HG03175 (cell line): ENCODE measurements around the gene RGS19.

Experiments used
- ATAC-seq: cut with Tn5 transposase; IDR thresholded peaks from one replicate; pipeline ENCODE4 v1.9.1; 2021; ENCODE audit warnings: mild to moderate bottlenecking, moderate library complexity; ENCODE audit not compliant: unreplicated experiment

The RGS19 gene

DNA sequence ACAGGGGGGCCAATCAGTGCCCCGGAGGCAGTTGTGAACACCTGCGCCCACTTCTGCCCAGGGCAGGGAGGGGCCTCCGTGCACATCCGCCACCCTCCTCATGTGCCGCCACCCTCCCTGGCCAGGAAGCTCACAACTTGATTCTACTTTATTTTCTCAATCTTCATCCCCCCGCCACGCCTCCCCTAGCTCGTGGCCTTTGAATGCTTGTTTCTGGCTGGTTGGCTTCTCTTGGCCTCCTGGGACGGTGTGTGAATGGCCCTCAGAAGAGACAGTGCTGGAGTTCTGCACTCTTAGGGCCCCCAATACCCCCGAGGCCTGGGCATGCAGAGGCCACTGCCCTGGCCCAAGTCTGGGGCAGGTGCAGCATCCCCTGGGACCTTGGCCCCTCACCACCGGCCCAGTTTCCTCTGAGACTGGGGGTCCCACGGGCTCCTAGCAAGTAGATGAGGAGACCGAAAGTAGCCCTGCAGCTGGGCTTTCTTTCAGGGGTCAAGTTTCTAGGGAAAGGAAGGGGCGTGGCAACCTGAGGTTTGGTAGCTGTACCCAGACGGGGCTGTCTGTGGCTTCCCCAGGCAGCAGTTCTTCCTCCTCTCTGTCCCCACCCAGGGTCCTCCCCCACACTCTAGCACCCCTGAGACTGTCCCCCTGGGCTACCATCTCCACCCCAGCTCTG lies 1.3 kb downstream of the RGS19 start:
- ATAC-seq: peak; percentile 32

GRCh38 chr20:64077541-64077875 lies 1.8 kb downstream of the RGS19 start:
- no peak for ATAC-seq

GRCh38 chr20:64077094-64077493 lies 2.2 kb downstream of the RGS19 start:
- ATAC-seq: no peak

DNA sequence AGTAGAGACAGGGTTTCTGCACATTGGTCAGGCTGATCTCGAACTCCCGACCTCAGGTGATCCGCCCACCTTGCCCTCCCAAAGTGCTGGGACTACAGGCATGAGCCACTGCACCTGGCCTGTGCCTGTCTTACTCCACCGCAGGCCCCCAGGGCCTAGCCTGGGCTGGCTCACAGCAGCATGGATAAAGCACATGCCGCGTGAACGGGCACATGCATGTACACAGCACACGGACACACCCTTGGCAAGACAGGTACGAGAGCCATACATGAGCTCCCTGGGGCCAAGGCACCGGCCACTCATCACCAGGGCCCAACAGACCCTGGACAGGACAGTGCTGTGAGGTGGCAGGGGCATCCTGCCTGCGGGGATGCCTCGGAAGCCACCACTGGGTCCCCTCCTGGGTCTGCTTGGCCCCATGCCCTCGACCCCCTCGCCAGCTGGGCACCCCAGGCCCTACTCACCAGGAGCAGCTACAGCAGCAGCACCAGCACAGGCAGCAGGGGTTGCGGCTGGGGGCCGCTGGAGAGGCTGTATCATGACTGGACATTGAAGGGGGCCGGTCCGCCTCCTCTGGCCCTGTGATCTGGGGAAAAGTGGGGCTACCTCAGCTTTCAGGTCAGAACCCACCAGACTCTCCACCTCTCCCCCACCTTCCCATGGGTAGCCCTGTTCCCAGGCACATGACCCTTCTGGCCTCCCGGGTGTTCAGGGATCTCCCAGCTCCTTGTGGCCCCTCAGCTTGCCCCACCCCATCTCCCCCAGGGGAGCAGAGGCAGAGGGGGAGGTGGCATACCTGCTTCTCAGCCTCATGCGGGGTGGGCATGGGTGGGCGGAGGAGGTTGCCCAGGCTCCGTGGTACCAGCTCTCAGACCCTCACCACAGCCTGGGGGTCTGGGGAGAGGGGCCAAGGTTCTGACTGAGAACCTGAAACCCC lies 3.0 kb downstream of the RGS19 start:
- no peak for ATAC-seq

DNA sequence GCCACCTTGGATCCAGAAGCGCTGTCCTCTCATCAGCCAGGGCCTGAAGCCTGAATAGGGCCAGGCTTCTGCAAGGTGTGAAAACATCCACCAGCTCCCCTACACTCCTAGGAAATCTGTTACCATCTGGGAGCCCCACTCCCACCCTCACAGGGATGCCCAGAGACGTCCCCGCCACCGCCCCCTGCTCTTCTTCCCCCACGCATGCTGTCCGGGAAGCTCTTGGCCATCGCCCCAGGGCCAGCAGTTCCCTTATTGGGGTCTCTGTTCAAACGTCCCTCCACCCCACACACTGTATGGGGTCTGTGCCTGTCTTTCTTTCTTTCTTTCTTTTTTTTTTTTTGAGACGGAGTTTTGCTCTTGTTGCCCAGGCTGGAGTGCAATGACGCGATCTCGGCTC lies 3.8 kb downstream of the RGS19 start:
- no peak for ATAC-seq

GRCh38 chr20:64074963-64075362 lies 4.4 kb downstream of the RGS19 start:
- ATAC-seq: no peak

- ATAC-seq: no peak
Measured at GRCh38 chr20:64074184-64074789, 5.0 kb downstream of the RGS19 start.

GRCh38 chr20:64073476-64074183 lies 5.7 kb downstream of the RGS19 start:
- no peak for ATAC-seq

GRCh38 chr20:64072498-64073063 lies 6.7 kb downstream of the RGS19 start:
- no peak for ATAC-seq

- ATAC-seq: no peak
Measured at GRCh38 chr20:64071341-64072332, 7.7 kb downstream of the RGS19 start.

GRCh38 chr20:64070244-64070993 lies 8.9 kb downstream of the RGS19 start:
- no peak for ATAC-seq

GRCh38 chr20:64069614-64070243 lies 9.6 kb downstream of the RGS19 start:
- ATAC-seq: no peak

- no peak for ATAC-seq
Measured at GRCh38 chr20:64069209-64069613, 10.1 kb downstream of the RGS19 start.

DNA sequence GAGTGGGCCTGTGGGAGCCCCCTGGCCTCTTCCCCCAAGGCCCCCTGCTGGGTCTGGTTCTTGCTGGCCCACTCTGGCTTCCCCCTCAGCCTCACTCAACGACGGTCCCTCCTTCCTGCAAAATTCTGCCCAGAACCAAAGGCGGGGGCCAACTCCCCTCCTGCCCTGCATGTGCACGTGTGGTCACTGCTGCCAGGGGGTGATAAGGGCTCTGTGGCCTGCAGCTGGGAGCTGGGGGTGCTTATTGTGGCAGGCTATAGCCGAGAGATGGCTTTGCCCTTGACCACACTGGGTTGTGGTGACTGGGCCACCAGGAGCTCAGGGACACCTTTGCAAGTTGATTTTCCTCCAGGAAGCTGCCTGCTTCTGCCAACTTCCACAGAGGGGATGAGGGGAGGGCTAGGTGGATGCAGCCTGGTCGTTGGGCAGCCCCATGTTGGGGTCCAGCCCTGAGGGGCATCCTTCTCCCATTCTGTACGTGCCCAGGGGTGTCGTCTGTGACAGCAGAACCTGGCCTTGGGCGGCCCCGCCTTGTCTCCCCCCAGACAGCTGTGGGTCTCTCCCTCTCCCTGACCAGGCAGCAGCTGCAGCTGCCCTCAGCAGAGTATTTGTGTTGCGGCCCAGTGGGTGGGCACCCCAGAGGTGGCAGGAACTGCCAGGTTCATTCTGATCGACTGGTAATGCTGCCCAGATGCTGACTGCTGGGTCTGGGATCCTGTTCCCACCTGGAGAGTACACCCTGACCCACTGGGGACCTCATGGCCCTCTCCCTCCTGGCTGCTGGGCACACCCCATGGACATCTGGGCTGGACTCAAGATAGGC lies 10.7 kb downstream of the RGS19 start:
- no peak for ATAC-seq

- ATAC-seq: no peak
Measured at GRCh38 chr20:64067733-64068307, 11.5 kb downstream of the RGS19 start.

- ATAC-seq: no peak
Measured at GRCh38 chr20:64067005-64067632, 12.2 kb downstream of the RGS19 start.

- peak; percentile 55 for ATAC-seq
Measured at GRCh38 chr20:64065974-64066343, 13.4 kb downstream of the RGS19 start.
